OCI-LY3 (cell line): ENCODE results near the gene SIGLEC12.

ENCODE experiments used
- H2AFZ ChIP-seq: fragments of 200-600, 300-600 bp; shearing (Covaris generic); 2 replicates; pipeline ENCODE4 v1.6.0; 2014; ENCODE audit warnings: antibody characterized with exemption, low read depth, low read length
- H3K27ac ChIP-seq: fragments of 200-600, 300-600 bp; sonication (generic); 2 replicates; pipeline ENCODE4 v1.5.1; 2014; ENCODE audit warnings: mild to moderate bottlenecking, low read length, moderate library complexity, mixed read lengths
- H3K27me3 ChIP-seq: fragments of 200-600, 300-600 bp; sonication (generic); 2 replicates; pipeline ENCODE4 v1.6.1; 2014; ENCODE audit warnings: low read depth, low read length, mixed read lengths
- H3K36me3 ChIP-seq: fragments of 200-600, 300-600 bp; sonication (generic); replicated peaks from 2 replicates; pipeline ENCODE3; 2014; ENCODE audit warnings: low read depth, low read length, mixed read lengths
- H3K4me1 ChIP-seq: fragments of 300-600, 200-600 bp; sonication (generic); 2 replicates; pipeline ENCODE4 v1.6.1; 2014; ENCODE audit warnings: low read length, mixed read lengths
- H3K4me2 ChIP-seq: fragments of 200-600, 300-600 bp; sonication (generic); 2 replicates; pipeline ENCODE4 v1.6.1; 2014; ENCODE audit warnings: low read length, mixed read lengths
- H3K4me3 ChIP-seq: fragments of 300-600, 200-600 bp; sonication (generic); 2 replicates; pipeline ENCODE4 v1.5.1; 2014; ENCODE audit warnings: antibody characterized with exemption, mild to moderate bottlenecking, low read length, moderate library complexity
- H3K79me2 ChIP-seq: fragments of 300-600, 200-600 bp; shearing (Covaris generic); 2 replicates; pipeline ENCODE4 v1.6.1; 2014; ENCODE audit warnings: mild to moderate bottlenecking, low read length, mixed read lengths
- H3K9ac ChIP-seq: fragments of 300-600, 200-600 bp; shearing (Covaris generic); 2 replicates; pipeline ENCODE4 v1.6.0; 2014; ENCODE audit warnings: mild to moderate bottlenecking, low read length, moderate library complexity
- H3K9me3 ChIP-seq: fragments of 200-600, 300-600 bp; shearing (Covaris generic); 2 replicates; pipeline ENCODE4 v1.6.1; 2014; ENCODE audit warnings: low read length, mixed read lengths; ENCODE audit not compliant: insufficient read depth
- H4K20me1 ChIP-seq: fragments of 200-600, 300-600 bp; sonication (generic); 2 replicates; pipeline ENCODE4 v1.6.1; 2016; ENCODE audit warnings: low read length, mixed read lengths; ENCODE audit not compliant: insufficient read depth
- EZH2phosphoT487 ChIP-seq: fragments of 200-600 bp; shearing (Covaris generic); IDR thresholded peaks from 2 replicates; pipeline ENCODE4 v1.6.1; 2018; ENCODE audit warnings: antibody characterized with exemption, mixed run types, low read depth
- TF ChIP-seq, protein P1 (sequence below): fragments of 200-600, 300-600 bp; sonication (generic); IDR thresholded peaks from 2 replicates; pipeline ENCODE4 v1.5.1; 2014; ENCODE audit warnings: antibody characterized with exemption, low read length, low read depth

SIGLEC12 gene

DNA sequence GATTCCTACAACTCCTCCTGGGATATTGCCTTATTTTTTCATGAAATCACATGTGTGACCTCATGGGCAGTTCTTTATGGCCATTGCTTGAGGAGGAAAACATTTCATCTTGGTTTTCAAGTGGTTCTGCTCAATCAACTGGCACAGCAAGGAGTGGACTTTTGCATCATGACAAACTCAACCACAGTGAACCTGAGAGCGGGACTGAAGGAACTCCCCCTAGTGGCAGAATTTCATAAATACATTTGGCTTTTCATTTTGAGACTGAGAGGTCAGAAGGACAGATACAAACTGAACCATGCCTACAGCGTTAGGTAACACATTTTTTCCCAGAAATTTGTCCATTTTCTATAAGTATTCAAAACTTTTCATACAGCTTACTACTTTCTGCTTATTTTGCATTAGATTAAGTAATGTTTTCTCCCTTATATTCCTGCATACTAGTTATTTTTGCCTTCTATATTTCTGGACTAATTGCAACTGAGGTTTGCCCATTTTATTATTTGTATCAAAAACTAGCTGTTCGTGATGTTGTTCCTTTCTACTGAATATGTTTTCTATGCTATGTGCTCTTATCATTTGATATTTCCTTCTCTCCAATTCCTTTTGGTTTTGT lies 13.4 kb upstream of the SIGLEC12 start:
- TF ChIP-seq, protein P1, sequence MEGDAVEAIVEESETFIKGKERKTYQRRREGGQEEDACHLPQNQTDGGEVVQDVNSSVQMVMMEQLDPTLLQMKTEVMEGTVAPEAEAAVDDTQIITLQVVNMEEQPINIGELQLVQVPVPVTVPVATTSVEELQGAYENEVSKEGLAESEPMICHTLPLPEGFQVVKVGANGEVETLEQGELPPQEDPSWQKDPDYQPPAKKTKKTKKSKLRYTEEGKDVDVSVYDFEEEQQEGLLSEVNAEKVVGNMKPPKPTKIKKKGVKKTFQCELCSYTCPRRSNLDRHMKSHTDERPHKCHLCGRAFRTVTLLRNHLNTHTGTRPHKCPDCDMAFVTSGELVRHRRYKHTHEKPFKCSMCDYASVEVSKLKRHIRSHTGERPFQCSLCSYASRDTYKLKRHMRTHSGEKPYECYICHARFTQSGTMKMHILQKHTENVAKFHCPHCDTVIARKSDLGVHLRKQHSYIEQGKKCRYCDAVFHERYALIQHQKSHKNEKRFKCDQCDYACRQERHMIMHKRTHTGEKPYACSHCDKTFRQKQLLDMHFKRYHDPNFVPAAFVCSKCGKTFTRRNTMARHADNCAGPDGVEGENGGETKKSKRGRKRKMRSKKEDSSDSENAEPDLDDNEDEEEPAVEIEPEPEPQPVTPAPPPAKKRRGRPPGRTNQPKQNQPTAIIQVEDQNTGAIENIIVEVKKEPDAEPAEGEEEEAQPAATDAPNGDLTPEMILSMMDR, result peak; percentile 89
- no peak for TF ChIP-seq EZH2phosphoT487
- Histone ChIP-seq H3K9me3 (peaks cover 5% of the 10 kb centered on the region), H3K79me2 (no peaks in the 10 kb centered on the region), H3K36me3 (no peaks in the 10 kb centered on the region), H3K27me3 (peaks cover 43% of the 10 kb centered on the region), H3K27ac (no peak overlapping the region), H2AFZ (no peak overlapping the region), H3K4me1 (no peaks in the 10 kb centered on the region), H3K4me2 (no peak overlapping the region), H3K4me3 (no peak overlapping the region), H3K9ac (no peak overlapping the region), H4K20me1 (no peaks in the 10 kb centered on the region)

DNA sequence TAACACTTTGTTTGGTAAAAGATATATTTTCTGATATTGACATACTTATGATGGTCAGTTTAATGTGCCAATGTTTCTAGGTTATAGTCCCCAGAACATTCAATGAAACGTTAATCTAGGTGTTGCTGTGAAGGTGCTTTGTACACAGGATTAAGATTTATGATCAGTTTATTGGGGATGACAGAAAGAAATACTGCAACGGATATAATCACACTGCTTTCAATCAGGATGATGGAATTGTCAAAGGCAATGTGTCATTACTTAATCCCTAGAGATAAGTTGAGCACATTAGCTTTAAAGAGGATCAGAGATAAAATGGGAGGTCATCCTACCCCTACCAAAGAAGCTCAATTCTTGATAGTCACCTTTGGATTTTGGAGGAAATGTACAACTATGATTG lies 12.4 kb upstream of the SIGLEC12 start:
- Histone ChIP-seq H3K27me3 (peaks cover 40% of the 10 kb centered on the region), H3K79me2 (no peaks in the 10 kb centered on the region), H3K4me2 (no peak overlapping the region), H3K27ac (no peak overlapping the region), H3K9ac (no peak overlapping the region), H3K9me3 (peaks cover 5% of the 10 kb centered on the region), H3K4me1 (peaks cover 6% of the 10 kb centered on the region; the same call in 1 of the 2 replicates), H4K20me1 (no peaks in the 10 kb centered on the region), H3K36me3 (no peaks in the 10 kb centered on the region), H3K4me3 (no peak overlapping the region), H2AFZ (no peak overlapping the region)
- TF ChIP-seq, protein P1, result no peak
- no peak for TF ChIP-seq EZH2phosphoT487

DNA sequence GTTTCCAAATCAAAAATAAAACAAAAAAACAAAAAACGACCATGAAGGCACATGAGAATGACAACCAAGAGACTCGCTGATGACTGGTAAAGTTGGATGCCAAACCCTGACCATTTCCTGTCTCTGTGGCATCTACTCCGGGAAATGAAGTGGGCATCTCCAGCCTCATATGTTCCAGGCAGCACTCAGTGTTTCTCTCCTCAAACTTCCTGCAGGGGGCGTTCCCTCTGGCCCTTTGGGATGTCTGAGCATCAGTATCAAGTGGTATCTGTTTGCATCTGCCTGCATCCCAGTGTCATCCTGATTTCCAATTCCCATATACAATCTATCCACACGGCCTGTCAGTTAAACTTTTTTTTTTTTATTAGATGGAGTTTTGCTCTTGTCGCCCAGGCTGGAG lies 9.8 kb upstream of the SIGLEC12 start:
- no peak overlapping the region for H3K27ac ChIP-seq
- H3K9ac ChIP-seq, result no peak overlapping the region
- H3K4me2 ChIP-seq, result no peak overlapping the region
- no peaks in the 10 kb centered on the region for H3K9me3 ChIP-seq
- no peaks in the 10 kb centered on the region for H3K36me3 ChIP-seq
- no peak overlapping the region for H3K4me3 ChIP-seq
- H2AFZ ChIP-seq, result no peak overlapping the region
- H4K20me1 ChIP-seq, result no peaks in the 10 kb centered on the region
- peaks cover 6% of the 10 kb centered on the region; the same call in 1 of the 2 replicates for H3K4me1 ChIP-seq
- no peaks in the 10 kb centered on the region for H3K79me2 ChIP-seq
- no peak for TF ChIP-seq EZH2phosphoT487
- TF ChIP-seq, protein P1, result peak; percentile 53
- peaks cover 35% of the 10 kb centered on the region for H3K27me3 ChIP-seq

DNA sequence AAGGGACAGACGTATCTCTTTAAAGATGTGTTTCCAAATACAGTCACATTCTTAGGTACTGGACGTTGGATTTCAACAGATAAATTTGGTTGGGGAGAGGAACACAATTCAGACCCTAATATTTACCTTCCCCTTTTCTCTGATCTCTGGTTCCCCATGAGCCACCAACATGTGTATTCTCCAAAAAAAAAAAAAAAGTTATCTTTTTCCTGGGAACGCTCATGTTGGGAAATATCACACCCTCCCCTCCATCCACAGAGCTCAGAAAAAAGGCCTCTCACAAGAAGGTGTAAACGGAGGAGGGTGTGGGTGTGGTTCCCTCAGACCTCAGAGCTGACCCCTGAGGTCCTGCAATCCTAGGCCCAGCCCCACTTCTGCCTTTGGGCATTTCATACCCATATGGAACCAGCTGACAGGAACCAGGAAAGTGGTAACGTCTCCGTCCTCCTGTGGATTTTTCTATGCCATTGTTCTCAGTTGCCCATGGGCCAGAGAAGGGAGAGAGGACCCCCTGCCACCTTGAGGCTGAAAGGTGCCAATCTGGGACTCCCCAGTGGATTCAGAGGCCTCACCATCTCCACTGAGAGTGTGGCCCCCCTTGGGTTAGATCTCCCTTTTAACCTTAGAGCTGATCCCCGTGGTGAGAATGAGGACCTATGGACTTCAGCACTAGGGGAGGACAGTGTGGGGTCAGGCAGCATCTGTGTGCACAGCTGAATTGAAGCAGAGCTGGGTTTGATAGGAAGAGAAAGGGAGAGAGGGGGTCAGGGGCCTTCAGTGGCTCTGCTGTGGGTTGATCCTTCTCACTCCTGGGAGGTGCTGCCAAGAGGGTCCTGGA lies 8.4 kb upstream of the SIGLEC12 start:
- Histone ChIP-seq H3K27ac (no peak overlapping the region), H2AFZ (no peak overlapping the region), H3K4me2 (no peak overlapping the region), H4K20me1 (no peaks in the 10 kb centered on the region), H3K36me3 (no peaks in the 10 kb centered on the region), H3K9ac (no peak overlapping the region), H3K27me3 (peaks cover 35% of the 10 kb centered on the region), H3K4me3 (no peak overlapping the region), H3K4me1 (peaks cover 6% of the 10 kb centered on the region; the same call in 1 of the 2 replicates), H3K9me3 (no peaks in the 10 kb centered on the region), H3K79me2 (no peaks in the 10 kb centered on the region)
- TF ChIP-seq, protein P1, result no peak
- no peak for TF ChIP-seq EZH2phosphoT487
